ENCODE results near the gene GPS2. TPM values are rescaled to one million over a fixed set of nuclear protein-coding genes. Genes with fewer than 3 reads are reported as not detected.

Gene GPS2
- total and polyA plus RNA-seq, 10 of the 15 experiments (the other 5 are each of a cell fraction or from before 2014, with no cell fraction given), result 10.2 to 96.4 (median 42.5) TPM

GRCh38 chr17:7306911-7307685, 8.1 kb downstream of the GPS2 start, which contains the start of gene EIF5A (continued):
- peak; percentile 27 for TF ChIP-seq SKIL (IDR thresholded peaks at IDR 0.05; ENCODE audit: low read depth, poor library complexity, severe bottlenecking)
- no peak for TF ChIP-seq SREBF2 (IDR thresholded peaks at IDR 0.05; ENCODE audit: low read length)
- no peak; the same call in 1 of the 2 replicates for TF ChIP-seq CHD1 (IDR thresholded peaks at IDR 0.05; ENCODE audit: low read depth, low read length)
- TF ChIP-seq SP1 (IDR thresholded peaks at IDR 0.05; ENCODE audit: low read depth, low read length), result peak; percentile 20
- no peak for TF ChIP-seq NFXL1 (IDR thresholded peaks at IDR 0.05; ENCODE audit: borderline replicate concordance)
- TF ChIP-seq POU2F2 (IDR thresholded peaks at IDR 0.05; ENCODE audit: borderline replicate concordance, low read depth, low read length), result peak; percentile 23; the same call in 1 of the 3 replicates
- TF ChIP-seq ZBTB40 (IDR thresholded peaks at IDR 0.05; ENCODE audit: borderline replicate concordance), result peak; percentile 61; the same call in 1 of the 2 replicates
- TF ChIP-seq ASH2L (IDR thresholded peaks at IDR 0.05; ENCODE audit: borderline replicate concordance, low read depth), result no peak
- peak; percentile 64; the same call in 1 of the 2 replicates for TF ChIP-seq TBL1XR1 (IDR thresholded peaks at IDR 0.05; ENCODE audit: low read depth, low read length)
- peak; percentile 91 for TF ChIP-seq PKNOX1 (IDR thresholded peaks at IDR 0.05)
- TF ChIP-seq NBN (IDR thresholded peaks at IDR 0.05), result peak; percentile 88
- no peak for TF ChIP-seq CHD4 (IDR thresholded peaks at IDR 0.05)
- TF ChIP-seq MYC (IDR thresholded peaks at IDR 0.05; ENCODE audit: insufficient read depth, insufficient read length, insufficient replicate concordance, low read length, severe bottlenecking), result peak; percentile 25
- TF ChIP-seq FOXK2 (IDR thresholded peaks at IDR 0.05), result peak; percentile 56
- TF ChIP-seq ELK1 (IDR thresholded peaks at IDR 0.05; ENCODE audit: low read depth, low read length), result no peak
- TF ChIP-seq PML (IDR thresholded peaks at IDR 0.05; ENCODE audit: low read length), result peak; percentile 66; the same call in 1 of the 2 replicates
- peak; percentile 90 for TF ChIP-seq CREB1 (IDR thresholded peaks at IDR 0.05; ENCODE audit: low read depth)
- TF ChIP-seq MXI1 (IDR thresholded peaks at IDR 0.05; ENCODE audit: low read depth, low read length), result peak; percentile 92
- no peak for TF ChIP-seq NKRF (conservative IDR thresholded peaks at IDR 0.05)
- TF ChIP-seq STAT1 (conservative IDR thresholded peaks at IDR 0.05), result no peak

All from GM12878 (cell line).